Astrocyte (in vitro differentiated cells and primary cell): ENCODE measurements around the gene SUCNR1. TPM values are rescaled to one million over a fixed set of nuclear protein-coding genes. Genes with fewer than 3 reads are reported as not detected.

Experiments used
- DNase-seq: peaks from one replicate; pipeline ENCODE4 v3.0.0-alpha.2; 2010; ENCODE audit warnings: low read depth
- FAIRE-seq: peaks from 2 replicates; lab custom pipeline; 2011; peaks lifted over from hg19 to GRCh38; lab: Jason Lieb, UNC
- H2AFZ ChIP-seq: 2 replicates; pipeline ENCODE4 v1.6.0; 2012; ENCODE audit warnings: low read depth, low read length, inconsistent platforms
- H3K27ac ChIP-seq: 2 replicates; pipeline ENCODE4 v1.5.1; 2011; ENCODE audit warnings: low read depth, low read length, inconsistent platforms
- H3K27me3 ChIP-seq: 2 replicates; pipeline ENCODE4 v1.6.0; 2011; ENCODE audit warnings: low read length, inconsistent platforms; ENCODE audit not compliant: insufficient read depth
- H3K36me3 ChIP-seq: 2 replicates; pipeline ENCODE4 v1.5.1; 2011; ENCODE audit warnings: low read length, inconsistent platforms; ENCODE audit not compliant: insufficient read depth
- H3K4me1 ChIP-seq: 2 replicates; pipeline ENCODE4 v1.5.1; 2011; ENCODE audit warnings: low read length, inconsistent platforms; ENCODE audit not compliant: insufficient read depth
- H3K4me2 ChIP-seq: 2 replicates; pipeline ENCODE4 v1.6.0; 2012; ENCODE audit warnings: low read length, inconsistent platforms
- H3K4me3 ChIP-seq: 2 replicates; pipeline ENCODE4 v1.5.1; 2011; ENCODE audit warnings: low read depth, mild to moderate bottlenecking, low read length, inconsistent platforms; ENCODE audit not compliant: insufficient read depth
- H3K79me2 ChIP-seq: 2 replicates; pipeline ENCODE4 v1.6.0; 2012; ENCODE audit warnings: mild to moderate bottlenecking, low read length, inconsistent platforms; ENCODE audit not compliant: insufficient read depth
- H3K9ac ChIP-seq: 2 replicates; pipeline ENCODE4 v1.6.0; 2012; ENCODE audit warnings: mild to moderate bottlenecking, low read length, inconsistent platforms
- H3K9me3 ChIP-seq: 2 replicates; pipeline ENCODE4 v1.5.1; 2012; ENCODE audit warnings: low read depth, mild to moderate bottlenecking, low read length, inconsistent platforms; ENCODE audit not compliant: insufficient read depth
- H4K20me1 ChIP-seq: 2 replicates; pipeline ENCODE4 v1.6.0; 2012; ENCODE audit warnings: low read length, inconsistent platforms; ENCODE audit not compliant: insufficient read depth
- H3K27ac Mint-ChIP-seq: one replicate; pipeline ENCODE4 v1.8.0; 2021; ENCODE audit warnings: mild to moderate bottlenecking, mixed read lengths; ENCODE audit not compliant: unreplicated experiment
- H3K27me3 Mint-ChIP-seq: one replicate; pipeline ENCODE4 v1.8.0; 2021; ENCODE audit warnings: low read depth, mixed read lengths; ENCODE audit not compliant: unreplicated experiment
- H3K36me3 Mint-ChIP-seq: one replicate; pipeline ENCODE4 v1.8.0; 2021; ENCODE audit warnings: low read depth, mixed read lengths; ENCODE audit not compliant: unreplicated experiment
- H3K4me1 Mint-ChIP-seq: one replicate; pipeline ENCODE4 v1.8.0; 2021; ENCODE audit warnings: low read depth, mixed read lengths; ENCODE audit not compliant: unreplicated experiment
- H3K4me3 Mint-ChIP-seq: one replicate; pipeline ENCODE4 v1.8.0; 2021; ENCODE audit warnings: mild to moderate bottlenecking, moderate library complexity, mixed read lengths; ENCODE audit not compliant: unreplicated experiment
- H3K9me3 Mint-ChIP-seq: one replicate; pipeline ENCODE4 v1.8.0; 2021; ENCODE audit warnings: mild to moderate bottlenecking, mixed read lengths; ENCODE audit not compliant: unreplicated experiment
- CTCF ChIP-seq: IDR thresholded peaks from 2 replicates; pipeline ENCODE4 v1.5.1; 2011; ENCODE audit warnings: low read depth, mild to moderate bottlenecking, inconsistent platforms, low read length, moderate library complexity; ENCODE audit not compliant: insufficient read depth
- EZH2 ChIP-seq: IDR thresholded peaks from 2 replicates; pipeline ENCODE4 v1.6.1; 2012; ENCODE audit warnings: mild to moderate bottlenecking, low read length, inconsistent platforms; ENCODE audit not compliant: insufficient read depth
- total RNA-seq: library from RNA; stranded (reverse); gene quantifications from 2 replicates; pipeline ENCODE4 v1.2.1, GENCODE V29; 2021

Gene SUCNR1
- total RNA-seq, 1 donor from 2014 or later, result not detected

DNA sequence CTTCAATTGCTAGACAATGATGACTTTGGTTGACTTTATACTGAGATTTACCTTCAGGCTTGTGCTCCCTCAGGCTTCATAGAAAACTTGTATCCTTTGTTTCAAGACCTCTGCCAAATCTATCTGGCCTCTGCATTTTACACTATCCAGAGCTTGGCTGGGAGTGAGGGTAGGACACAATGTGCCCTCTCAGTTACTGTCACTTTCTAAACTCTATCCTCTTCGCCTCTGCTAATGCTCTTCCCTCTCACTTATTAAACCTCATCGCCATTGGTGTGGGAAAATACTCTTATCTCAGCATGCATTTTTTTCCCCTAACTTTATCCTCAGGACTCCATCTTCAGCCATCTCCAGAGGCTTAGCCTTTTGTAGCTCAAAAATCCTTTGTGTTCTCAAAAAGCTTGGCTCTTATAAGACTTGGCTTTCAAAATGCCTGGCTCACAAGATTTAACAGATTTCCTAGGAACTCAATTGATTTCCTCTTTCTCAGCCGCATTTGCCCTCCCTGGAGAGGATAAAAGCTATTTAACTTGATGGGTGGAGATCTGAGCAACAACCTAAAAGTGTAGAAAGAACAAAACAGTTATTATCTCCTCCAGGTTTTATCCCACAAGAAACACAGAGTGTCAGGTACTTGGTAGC is 28.3 kb downstream of the SUCNR1 start:
- Mint-ChIP-seq H3K27ac (no peak overlapping the region), H3K27me3 (no peaks in the 10 kb centered on the region), H3K4me3 (no peak overlapping the region), H3K4me1 (peaks cover 33% of the 10 kb centered on the region), H3K36me3 (peaks cover 2% of the 10 kb centered on the region), H3K9me3 (no peaks in the 10 kb centered on the region)
- no peak overlapping the region for H2AFZ ChIP-seq
- no peak overlapping the region for H3K4me3 ChIP-seq
- no peaks in the 10 kb centered on the region for H3K79me2 ChIP-seq
- no peaks in the 10 kb centered on the region for H3K9me3 ChIP-seq
- peaks cover 36% of the 10 kb centered on the region for H3K4me1 ChIP-seq
- FAIRE-seq (no peak), DNase-seq (no peak)
- H4K20me1 ChIP-seq, result no peaks in the 10 kb centered on the region
- H3K36me3 ChIP-seq, result no peaks in the 10 kb centered on the region
- no peak overlapping the region for H3K27ac ChIP-seq
- H3K9ac ChIP-seq, result no peak overlapping the region
- TF ChIP-seq CTCF, result no peak
- TF ChIP-seq EZH2, result no peak
- H3K4me2 ChIP-seq, result peak overlapping the region; percentile 46
- no peaks in the 10 kb centered on the region for H3K27me3 ChIP-seq

DNA sequence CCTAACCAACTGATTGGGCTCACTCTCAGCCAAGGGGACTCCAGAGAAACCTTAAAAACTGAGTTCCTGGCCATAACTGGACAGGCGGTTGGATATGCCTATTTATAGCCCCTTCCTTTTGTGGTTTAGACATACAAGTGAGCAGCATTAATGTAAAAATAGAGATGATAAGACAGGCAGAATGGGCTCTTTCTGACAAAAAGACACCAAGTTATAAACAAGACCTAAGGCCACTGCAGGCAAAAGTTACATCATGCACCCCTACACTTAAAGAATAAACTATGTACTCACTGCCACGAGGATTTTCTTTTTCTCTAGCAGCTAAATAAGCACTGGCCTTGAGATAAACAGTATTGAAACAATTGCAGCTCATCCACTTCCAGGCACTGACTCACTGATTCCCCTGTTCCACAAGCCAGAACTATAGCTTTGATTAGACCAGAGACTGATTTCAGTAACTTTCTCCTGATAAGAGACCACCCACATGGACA is 30.1 kb downstream of the SUCNR1 start:
- H3K27me3 ChIP-seq, result no peaks in the 10 kb centered on the region
- no peaks in the 10 kb centered on the region for H3K79me2 ChIP-seq
- H3K36me3 ChIP-seq, result no peaks in the 10 kb centered on the region
- peaks cover 36% of the 10 kb centered on the region for H3K4me1 ChIP-seq
- no peak overlapping the region for H3K4me3 Mint-ChIP-seq
- H3K27me3 Mint-ChIP-seq, result peaks cover 2% of the 10 kb centered on the region
- H4K20me1 ChIP-seq, result no peaks in the 10 kb centered on the region
- H3K36me3 Mint-ChIP-seq, result peaks cover 2% of the 10 kb centered on the region
- no peaks in the 10 kb centered on the region for H3K9me3 Mint-ChIP-seq
- peak overlapping the region; percentile 22 for H3K27ac Mint-ChIP-seq
- FAIRE-seq (no peak), DNase-seq (peak; percentile 92)
- H3K4me2 ChIP-seq, result peak overlapping the region; percentile 66
- TF ChIP-seq EZH2 (no peak), CTCF (no peak)
- no peaks in the 10 kb centered on the region for H3K9me3 ChIP-seq
- H2AFZ ChIP-seq, result no peak overlapping the region
- peak overlapping the region; percentile 7 for H3K9ac ChIP-seq
- peak overlapping the region; percentile 39 for H3K27ac ChIP-seq
- H3K4me1 Mint-ChIP-seq, result peaks cover 33% of the 10 kb centered on the region
- no peak overlapping the region for H3K4me3 ChIP-seq

- no peaks in the 10 kb centered on the region for H3K36me3 Mint-ChIP-seq
- no peaks in the 10 kb centered on the region for H3K36me3 ChIP-seq
- H2AFZ ChIP-seq, result no peak overlapping the region
- H4K20me1 ChIP-seq, result no peaks in the 10 kb centered on the region
- DNase-seq, result no peak
- H3K27me3 Mint-ChIP-seq, result peaks cover 2% of the 10 kb centered on the region
- H3K27ac Mint-ChIP-seq, result no peak overlapping the region
- no peaks in the 10 kb centered on the region for H3K9me3 ChIP-seq
- no peak for FAIRE-seq
- H3K27me3 ChIP-seq, result no peaks in the 10 kb centered on the region
- H3K4me1 ChIP-seq, result peaks cover 41% of the 10 kb centered on the region
- no peak overlapping the region for H3K27ac ChIP-seq
- H3K9me3 Mint-ChIP-seq, result no peaks in the 10 kb centered on the region
- H3K9ac ChIP-seq, result no peak overlapping the region
- H3K4me3 Mint-ChIP-seq, result no peak overlapping the region
- H3K79me2 ChIP-seq, result no peaks in the 10 kb centered on the region
- no peak for TF ChIP-seq EZH2
- no peak overlapping the region for H3K4me3 ChIP-seq
- no peak overlapping the region for H3K4me2 ChIP-seq
- peaks cover 40% of the 10 kb centered on the region for H3K4me1 Mint-ChIP-seq
These were observed 32.2 kb downstream of the SUCNR1 start for GRCh38 chr3:151905647-151906046.
